OCI-LY3 (cell line): ENCODE measurements around the gene SPEN.
"Not testable (repeated sequence)": the region's sequence is repeated elsewhere in the genome, so short reads cannot be mapped to it uniquely, and the experiment has no call there.

Experiments
- CTCF ChIP-seq: fragments of 200-600, 300-600 bp; sonication (generic); IDR thresholded peaks from 2 replicates; pipeline ENCODE4 v1.5.1; 2014; ENCODE audit warnings: antibody characterized with exemption, low read length, low read depth
- EZH2phosphoT487 ChIP-seq: fragments of 200-600 bp; shearing (Covaris generic); IDR thresholded peaks from 2 replicates; pipeline ENCODE4 v1.6.1; 2018; ENCODE audit warnings: antibody characterized with exemption, mixed run types, low read depth

DNA sequence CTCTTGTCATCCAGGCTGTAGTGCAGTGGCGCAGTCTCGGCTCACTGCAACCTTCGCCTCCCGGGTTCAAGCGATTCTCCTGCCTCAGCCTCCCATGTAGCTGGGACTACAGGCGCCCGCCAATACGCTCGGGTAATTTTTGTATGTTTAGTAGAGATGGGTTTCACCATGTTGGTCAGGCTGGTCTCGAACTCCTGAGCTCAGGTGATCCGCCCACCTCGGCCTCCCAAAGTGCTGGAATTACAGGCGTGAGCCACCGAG lies 11.1 kb upstream of the SPEN start:
- TF ChIP-seq CTCF, EZH2phosphoT487: not testable (repeated sequence)
